Measurements from ENCODE around the gene GCK. TPM values are rescaled to one million over a fixed set of nuclear protein-coding genes. Genes with fewer than 3 reads are reported as not detected.

The GCK gene
- total and polyA plus RNA-seq, 9 donors, result 3.2 to 9.5 (median 4.9) TPM

- peaks cover 42% of the 10 kb centered on the region for H3K4me1 ChIP-seq (ENCODE audit: control insufficient read depth, insufficient read depth, low read length)
- no peaks in the 10 kb centered on the region for H3K9me3 ChIP-seq (replicated peaks; ENCODE audit: control insufficient read depth, low read depth, low read length)
- DNase-seq, result peak; percentile 63
- H3K27ac ChIP-seq (ENCODE audit: low read length), result peak overlapping the region; percentile 53
- peaks cover 25% of the 10 kb centered on the region for H3K36me3 ChIP-seq (ENCODE audit: control insufficient read depth, insufficient read depth, low read length)
- peaks cover 5% of the 10 kb centered on the region for H3K27me3 ChIP-seq (ENCODE audit: control insufficient read depth, insufficient read depth, low read length)
- 11% methylated on average over 18 of the region's 28 CpGs for WGBS (ENCODE audit: insufficient coverage)
- peak overlapping the region; percentile 65 for H3K4me3 ChIP-seq (ENCODE audit: low read length)
Observed at GRCh38 chr7:44104860-44105771, 84.1 kb downstream of the GCK start.

- WGBS (ENCODE audit: insufficient coverage), result under 1% methylated on average over 53 of the region's 87 CpGs
Observed at GRCh38 chr7:44103923-44104859, 85.0 kb downstream of the GCK start, which contains the start of gene AEBP1. TSS of gene AEBP1 (plus strand) at chr7:44104345. CDS start at chr7:44104666, 321 bp downstream.

DNA sequence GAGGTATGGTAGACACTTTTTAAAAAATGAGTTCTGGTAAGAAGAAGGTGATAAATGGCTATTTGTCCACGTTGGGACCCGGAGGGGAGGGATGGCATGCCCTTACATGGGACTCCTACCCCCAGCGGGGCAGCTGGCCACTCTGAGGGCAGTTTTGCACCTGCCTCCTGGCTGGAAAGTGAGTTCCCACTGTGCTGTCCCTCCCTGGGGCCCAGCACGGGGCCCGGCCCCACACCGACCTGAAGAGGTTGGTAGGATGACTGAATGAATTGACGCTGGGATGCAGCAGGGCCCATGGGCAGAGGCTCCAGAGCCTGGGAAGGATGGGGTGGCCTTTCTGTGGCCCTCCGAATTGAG is 85.7 kb downstream of the GCK start:
- Histone ChIP-seq H3K4me3 (ENCODE audit: low read length) (peak overlapping the region; percentile 35), H3K27me3 (ENCODE audit: control insufficient read depth, insufficient read depth, low read length) (peaks cover 5% of the 10 kb centered on the region), H3K36me3 (ENCODE audit: control insufficient read depth, insufficient read depth, low read length) (peaks cover 11% of the 10 kb centered on the region), H3K4me1 (ENCODE audit: control insufficient read depth, insufficient read depth, low read length) (peaks cover 46% of the 10 kb centered on the region), H3K9me3 (replicated peaks; ENCODE audit: control insufficient read depth, low read depth, low read length) (no peaks in the 10 kb centered on the region), H3K27ac (ENCODE audit: low read length) (peak overlapping the region; percentile 62)
- 31% methylated on average over 6 of the region's 8 CpGs for WGBS (ENCODE audit: insufficient coverage)
- DNase-seq, result no peak

More at GRCh38 chr7:44103923-44104859, 85.0 kb downstream of the GCK start, which contains the start of gene AEBP1:
- H3K4me1 ChIP-seq (ENCODE audit: control insufficient read depth, insufficient read depth, low read length), result peaks cover 46% of the 10 kb centered on the region
- H3K27me3 ChIP-seq (ENCODE audit: control insufficient read depth, insufficient read depth, low read length), result peaks cover 5% of the 10 kb centered on the region
- no peaks in the 10 kb centered on the region for H3K9me3 ChIP-seq (replicated peaks; ENCODE audit: control insufficient read depth, low read depth, low read length)
- peaks cover 16% of the 10 kb centered on the region for H3K36me3 ChIP-seq (ENCODE audit: control insufficient read depth, insufficient read depth, low read length)
- peak within 1 kb of the TSS; percentile 62 for H3K27ac ChIP-seq (ENCODE audit: low read length)
- DNase-seq, result peak; percentile 83
- H3K4me3 ChIP-seq (ENCODE audit: low read length), result peak within 1 kb of the TSS; percentile 65

DNA sequence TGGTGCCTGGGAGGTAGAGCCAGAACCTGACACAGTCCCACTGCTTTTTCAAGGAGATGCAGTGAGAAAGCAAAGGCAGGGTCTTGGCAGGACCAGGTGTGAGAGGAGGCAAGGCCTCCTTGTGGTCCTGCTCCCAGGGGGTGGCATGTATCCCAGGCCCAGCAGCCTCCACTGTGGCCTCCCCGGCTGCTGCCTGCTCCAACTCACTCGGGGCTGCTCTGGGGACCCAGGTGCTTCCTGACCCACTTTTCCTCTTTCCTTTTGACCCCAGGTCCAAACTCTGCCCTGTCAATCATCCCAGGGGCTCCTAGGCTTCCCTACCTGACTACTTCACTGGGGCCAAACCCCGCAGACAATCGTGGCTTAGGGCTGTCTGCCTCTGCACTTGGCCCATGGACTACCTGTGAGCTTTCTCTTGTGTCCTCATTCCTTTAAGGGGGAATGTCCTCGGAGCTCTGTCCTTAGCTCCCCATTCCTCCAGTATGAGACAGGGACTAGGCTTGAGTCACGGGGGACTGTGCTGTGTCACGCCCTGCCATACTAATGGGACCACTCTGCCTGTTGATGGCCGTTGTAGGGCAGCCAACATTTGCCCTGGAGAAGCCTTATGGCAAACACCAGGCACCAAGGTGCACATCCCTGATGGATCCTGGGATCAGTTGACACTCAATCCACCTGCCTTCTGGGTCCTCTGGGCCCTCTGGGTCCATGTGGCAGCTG is 86.2 kb downstream of the GCK start:
- Histone ChIP-seq H3K4me1 (ENCODE audit: control insufficient read depth, insufficient read depth, low read length) (peaks cover 46% of the 10 kb centered on the region), H3K36me3 (ENCODE audit: control insufficient read depth, insufficient read depth, low read length) (peaks cover 7% of the 10 kb centered on the region), H3K27ac (ENCODE audit: low read length) (no peak overlapping the region), H3K4me3 (ENCODE audit: low read length) (no peak overlapping the region), H3K9me3 (replicated peaks; ENCODE audit: control insufficient read depth, low read depth, low read length) (no peaks in the 10 kb centered on the region), H3K27me3 (ENCODE audit: control insufficient read depth, insufficient read depth, low read length) (peaks cover 5% of the 10 kb centered on the region)
- WGBS (ENCODE audit: insufficient coverage), result 59% methylated on average over 7 of the region's 8 CpGs
- DNase-seq, result no peak

DNA sequence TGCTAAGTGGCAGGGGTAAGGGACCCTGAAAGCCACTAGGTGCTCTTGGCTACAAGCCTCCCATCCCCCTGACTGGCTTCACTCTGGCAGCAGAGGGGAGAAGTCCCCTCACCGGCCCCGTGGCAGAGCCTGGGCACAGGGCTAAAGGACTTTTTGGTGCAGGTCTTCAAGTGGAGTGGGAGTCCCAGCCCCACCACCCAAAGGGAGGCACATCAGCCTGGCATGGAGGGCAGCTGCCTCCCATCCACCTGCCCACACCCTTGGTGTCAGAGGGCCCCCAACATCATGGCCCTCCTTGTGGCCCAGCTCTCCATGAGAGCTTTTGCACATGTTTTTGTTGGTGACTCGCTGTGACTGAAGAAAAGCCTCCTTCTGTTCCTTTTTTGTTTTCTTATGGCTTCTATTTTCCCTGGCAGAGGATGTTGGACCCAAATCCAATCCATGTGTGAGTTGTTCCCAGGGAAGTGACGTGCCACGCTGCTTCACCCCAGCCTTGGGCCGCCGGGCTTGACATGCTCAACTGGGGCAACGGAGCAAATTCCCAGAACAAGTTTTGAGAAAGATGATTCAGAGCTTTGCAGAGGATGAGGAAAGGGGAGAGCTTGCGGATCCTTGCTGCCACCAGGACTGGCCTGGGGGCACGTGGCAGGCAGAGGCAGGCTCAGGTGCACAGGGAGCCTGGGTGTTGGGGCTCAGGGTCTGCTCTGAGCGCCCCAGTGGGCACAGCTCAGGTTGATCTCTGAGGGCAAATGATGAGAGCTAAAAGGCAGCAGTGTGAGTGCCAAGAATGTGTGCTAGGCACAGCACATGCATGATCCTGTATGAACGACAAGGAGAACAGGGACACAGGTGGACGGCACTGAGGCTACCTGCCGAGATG is 87.0 kb downstream of the GCK start:
- DNase-seq, result no peak
- peaks cover 5% of the 10 kb centered on the region for H3K36me3 ChIP-seq (ENCODE audit: control insufficient read depth, insufficient read depth, low read length)
- H3K27ac ChIP-seq (ENCODE audit: low read length), result peak overlapping the region; percentile 29
- no peaks in the 10 kb centered on the region for H3K9me3 ChIP-seq (replicated peaks; ENCODE audit: control insufficient read depth, low read depth, low read length)
- peaks cover 5% of the 10 kb centered on the region for H3K27me3 ChIP-seq (ENCODE audit: control insufficient read depth, insufficient read depth, low read length)
- WGBS (ENCODE audit: insufficient coverage), result 74% methylated on average over 11 of the region's 14 CpGs
- no peak overlapping the region for H3K4me3 ChIP-seq (ENCODE audit: low read length)
- H3K4me1 ChIP-seq (ENCODE audit: control insufficient read depth, insufficient read depth, low read length), result peaks cover 51% of the 10 kb centered on the region

- Histone ChIP-seq H3K27ac (ENCODE audit: low read length) (peak overlapping the region; percentile 89), H3K9me3 (replicated peaks; ENCODE audit: control insufficient read depth, low read depth, low read length) (no peaks in the 10 kb centered on the region), H3K4me1 (ENCODE audit: control insufficient read depth, insufficient read depth, low read length) (peaks cover 53% of the 10 kb centered on the region), H3K36me3 (ENCODE audit: control insufficient read depth, insufficient read depth, low read length) (no peaks in the 10 kb centered on the region), H3K4me3 (ENCODE audit: low read length) (no peak overlapping the region), H3K27me3 (ENCODE audit: control insufficient read depth, insufficient read depth, low read length) (peaks cover 5% of the 10 kb centered on the region)
- WGBS (ENCODE audit: insufficient coverage), result 50% methylated on average over 1 of the region's 3 CpGs
- no peak for DNase-seq
Observed at GRCh38 chr7:44101303-44101965, 87.8 kb downstream of the GCK start.

GRCh38 chr7:44100458-44101302 is 88.6 kb downstream of the GCK start:
- peaks cover 5% of the 10 kb centered on the region for H3K27me3 ChIP-seq (ENCODE audit: control insufficient read depth, insufficient read depth, low read length)
- DNase-seq, result peak; percentile 85
- no peaks in the 10 kb centered on the region for H3K36me3 ChIP-seq (ENCODE audit: control insufficient read depth, insufficient read depth, low read length)
- H3K9me3 ChIP-seq (replicated peaks; ENCODE audit: control insufficient read depth, low read depth, low read length), result no peaks in the 10 kb centered on the region
- peak overlapping the region; percentile 89 for H3K27ac ChIP-seq (ENCODE audit: low read length)
- peaks cover 48% of the 10 kb centered on the region for H3K4me1 ChIP-seq (ENCODE audit: control insufficient read depth, insufficient read depth, low read length)
- no peak overlapping the region for H3K4me3 ChIP-seq (ENCODE audit: low read length)
- WGBS (ENCODE audit: insufficient coverage), result 44% methylated on average over 5 of the region's 10 CpGs

- Histone ChIP-seq H3K27ac (ENCODE audit: low read length) (peak overlapping the region; percentile 57), H3K27me3 (ENCODE audit: control insufficient read depth, insufficient read depth, low read length) (peaks cover 5% of the 10 kb centered on the region), H3K36me3 (ENCODE audit: control insufficient read depth, insufficient read depth, low read length) (no peaks in the 10 kb centered on the region), H3K9me3 (replicated peaks; ENCODE audit: control insufficient read depth, low read depth, low read length) (no peaks in the 10 kb centered on the region), H3K4me1 (ENCODE audit: control insufficient read depth, insufficient read depth, low read length) (peaks cover 40% of the 10 kb centered on the region), H3K4me3 (ENCODE audit: low read length) (no peak overlapping the region)
- DNase-seq, result no peak
- WGBS (ENCODE audit: insufficient coverage), result 0% methylated on average over 2 of the region's 4 CpGs
Observed at GRCh38 chr7:44099669-44100068, 89.6 kb downstream of the GCK start.
